ENCODE data around the gene EIF1AX. TPM values are rescaled to one million over a fixed set of nuclear protein-coding genes. Genes with fewer than 3 reads are reported as not detected.

The EIF1AX gene
- total RNA-seq, 1 experiment from 2014 or later = 158 TPM

- H3K4me3 Mint-ChIP-seq = peak overlapping the region; percentile 89 to 90
- H2AFZ ChIP-seq (ENCODE audit: low read length) = no peak overlapping the region
- H3K27ac ChIP-seq (ENCODE audit: insufficient read length, low read depth, low read length) = no peak overlapping the region
- no peak overlapping the region for H2BK12ac ChIP-seq (ENCODE audit: insufficient read length, low read depth, low read length)
- H3K79me1 ChIP-seq (ENCODE audit: insufficient read depth, low read depth, low read length, poor library complexity, severe bottlenecking) = no peaks in the 10 kb centered on the region
- no peaks in the 10 kb centered on the region for H3K23me2 ChIP-seq (ENCODE audit: insufficient read length, low read depth, low read length, poor library complexity, severe bottlenecking)
- H3K4me1 ChIP-seq (ENCODE audit: insufficient read depth, low read length) = no peaks in the 10 kb centered on the region
- H3K27ac Mint-ChIP-seq = no peak overlapping the region
- H3K9me3 ChIP-seq (ENCODE audit: control insufficient read depth, low read depth, low read length) = peaks cover 8% of the 10 kb centered on the region
- peak overlapping the region; percentile 49 for H3K4me2 ChIP-seq (ENCODE audit: insufficient read depth, insufficient read length, low read length)
- H3K14ac ChIP-seq (ENCODE audit: insufficient read depth, low read length) = no peak overlapping the region
- H3T11ph ChIP-seq (ENCODE audit: low read length) = no peak overlapping the region
- no peak overlapping the region for H2BK15ac ChIP-seq (ENCODE audit: low read depth, low read length)
- H3K4me1 Mint-ChIP-seq = peaks cover 5 to 12% of the 10 kb centered on the region in 2 experiments
- no peak overlapping the region for H2BK20ac ChIP-seq (ENCODE audit: low read depth, low read length, poor library complexity, severe bottlenecking)
- no peak overlapping the region for H3K56ac ChIP-seq (ENCODE audit: insufficient read length, low read depth, low read length)
- H3K4ac ChIP-seq (ENCODE audit: low read depth, low read length) = no peak overlapping the region
- peaks cover 30 to 53% (median 48%) of the 10 kb centered on the region in 3 experiments for H3K36me3 Mint-ChIP-seq (ENCODE audit: insufficient read depth in 1 of 3, low read depth in 3 of 3)
- no peaks in the 10 kb centered on the region for H3K27me3 ChIP-seq (ENCODE audit: insufficient read depth, low read length)
- H4K20me1 ChIP-seq (ENCODE audit: control insufficient read depth, insufficient read depth, insufficient read length) = no peaks in the 10 kb centered on the region
- no peak overlapping the region for H2BK120ac ChIP-seq (ENCODE audit: low read depth, low read length, poor library complexity, severe bottlenecking)
- no peak overlapping the region for H3K9ac ChIP-seq (ENCODE audit: extremely low read depth, insufficient read length, low read length)
- H2BK5ac ChIP-seq (ENCODE audit: insufficient read length, low read length) = no peak overlapping the region
- H3K9me3 Mint-ChIP-seq = peaks cover 64 to 68% of the 10 kb centered on the region in 2 experiments
- H4K8ac ChIP-seq (replicated peaks; ENCODE audit: insufficient read length, low read depth, low read length) = no peak overlapping the region
- TF ChIP-seq CTCF (conservative IDR thresholded peaks at IDR 0.05) = no peak
- DNase-seq = no peak
- H4K5ac ChIP-seq (ENCODE audit: insufficient read length, low read depth, low read length) = no peak overlapping the region
- no CpG with 5 or more reads among the region's 3 CpGs for WGBS (ENCODE audit: extremely low coverage, insufficient read length, low lambda C conversion rate)
- H3K18ac ChIP-seq (ENCODE audit: insufficient read length, low read depth, low read length) = no peak overlapping the region
- peaks cover 18% of the 10 kb centered on the region for H3K79me2 ChIP-seq (ENCODE audit: insufficient read depth, low read length)
- no peak overlapping the region for H4K91ac ChIP-seq (ENCODE audit: insufficient read length, low read depth, low read length)
- no peaks in the 10 kb centered on the region for H3K27me3 Mint-ChIP-seq (ENCODE audit: low read depth)
- no peak overlapping the region for H3K23ac ChIP-seq (ENCODE audit: insufficient read length, low read depth, low read length)
- H2AK5ac ChIP-seq (ENCODE audit: insufficient read length, low read length) = no peak overlapping the region
Measured at GRCh38 chrX:20140420-20140819, 1.2 kb downstream of the EIF1AX start.
